Nephron (organoid): Measurements from ENCODE around the gene ACTR6.
"Not testable (repeated sequence)": the region's sequence is repeated elsewhere in the genome, so short reads cannot be mapped to it uniquely, and the experiment has no call there.

Experiments
- H3K27ac Mint-ChIP-seq, 3 experiments: 2 replicates each; pipeline ENCODE4 v1.8.0; 2020; ENCODE audit warnings: mixed read lengths in 3 of 3, mild to moderate bottlenecking in 2 of 3, moderate library complexity in 1 of 3
- H3K27me3 Mint-ChIP-seq: 2 replicates; pipeline ENCODE4 v1.8.0; 2021; ENCODE audit warnings: low read depth, mild to moderate bottlenecking, moderate library complexity, mixed read lengths
- H3K36me3 Mint-ChIP-seq: 2 replicates; pipeline ENCODE4 v1.8.0; 2020; ENCODE audit warnings: low read depth, mixed read lengths
- H3K4me1 Mint-ChIP-seq: 2 replicates; pipeline ENCODE4 v1.8.0; 2020; ENCODE audit warnings: mixed read lengths
- H3K4me3 Mint-ChIP-seq, 3 experiments: 2 replicates each; pipeline ENCODE4 v1.8.0; 2020; ENCODE audit warnings: mild to moderate bottlenecking in 3 of 3, mixed read lengths in 3 of 3, moderate library complexity in 2 of 3
- H3K9me3 Mint-ChIP-seq: 2 replicates; pipeline ENCODE4 v1.8.0; 2020; ENCODE audit warnings: mixed read lengths
- TF ChIP-seq, protein P1 (sequence below), 3 experiments: fragments of 200-600 bp; sonication (generic); IDR thresholded peaks; one replicate each; pipeline ENCODE4 v1.5.0; 2021; ENCODE audit warnings: antibody characterized with exemption in 3 of 3; ENCODE audit not compliant: unreplicated experiment in 3 of 3

Gene ACTR6

DNA sequence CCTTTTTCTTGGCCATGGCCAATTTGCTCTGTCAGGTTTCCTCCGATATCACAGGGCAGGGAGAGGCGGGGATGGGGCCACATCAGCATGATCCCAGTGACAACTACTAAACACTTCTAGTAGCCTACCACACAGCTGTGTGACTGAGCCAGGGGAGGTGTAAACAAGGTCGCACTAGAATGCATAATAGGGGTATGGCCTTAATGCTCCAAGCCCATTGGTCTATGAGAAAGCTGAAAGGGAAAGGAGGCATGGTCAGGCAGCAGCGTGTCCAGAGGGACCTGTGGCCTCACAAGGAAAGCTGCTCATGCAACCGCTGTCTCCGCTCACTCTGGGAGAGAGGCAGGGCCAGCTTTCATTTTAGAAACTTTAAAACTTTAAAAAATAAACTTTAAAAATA, 27.5 kb upstream of the ACTR6 start:
- peaks cover 16% of the 10 kb centered on the region for H3K4me1 Mint-ChIP-seq
- no peak overlapping the region for H3K27ac Mint-ChIP-seq
- TF ChIP-seq, protein P1, sequence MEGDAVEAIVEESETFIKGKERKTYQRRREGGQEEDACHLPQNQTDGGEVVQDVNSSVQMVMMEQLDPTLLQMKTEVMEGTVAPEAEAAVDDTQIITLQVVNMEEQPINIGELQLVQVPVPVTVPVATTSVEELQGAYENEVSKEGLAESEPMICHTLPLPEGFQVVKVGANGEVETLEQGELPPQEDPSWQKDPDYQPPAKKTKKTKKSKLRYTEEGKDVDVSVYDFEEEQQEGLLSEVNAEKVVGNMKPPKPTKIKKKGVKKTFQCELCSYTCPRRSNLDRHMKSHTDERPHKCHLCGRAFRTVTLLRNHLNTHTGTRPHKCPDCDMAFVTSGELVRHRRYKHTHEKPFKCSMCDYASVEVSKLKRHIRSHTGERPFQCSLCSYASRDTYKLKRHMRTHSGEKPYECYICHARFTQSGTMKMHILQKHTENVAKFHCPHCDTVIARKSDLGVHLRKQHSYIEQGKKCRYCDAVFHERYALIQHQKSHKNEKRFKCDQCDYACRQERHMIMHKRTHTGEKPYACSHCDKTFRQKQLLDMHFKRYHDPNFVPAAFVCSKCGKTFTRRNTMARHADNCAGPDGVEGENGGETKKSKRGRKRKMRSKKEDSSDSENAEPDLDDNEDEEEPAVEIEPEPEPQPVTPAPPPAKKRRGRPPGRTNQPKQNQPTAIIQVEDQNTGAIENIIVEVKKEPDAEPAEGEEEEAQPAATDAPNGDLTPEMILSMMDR (IDR thresholded peaks at IDR 0.05; ENCODE audit: unreplicated experiment in 3 of 3), result no peak
- H3K9me3 Mint-ChIP-seq, result no peaks in the 10 kb centered on the region
- H3K4me3 Mint-ChIP-seq, result no peak overlapping the region
- H3K36me3 Mint-ChIP-seq, result no peaks in the 10 kb centered on the region
- peaks cover 3% of the 10 kb centered on the region for H3K27me3 Mint-ChIP-seq

DNA sequence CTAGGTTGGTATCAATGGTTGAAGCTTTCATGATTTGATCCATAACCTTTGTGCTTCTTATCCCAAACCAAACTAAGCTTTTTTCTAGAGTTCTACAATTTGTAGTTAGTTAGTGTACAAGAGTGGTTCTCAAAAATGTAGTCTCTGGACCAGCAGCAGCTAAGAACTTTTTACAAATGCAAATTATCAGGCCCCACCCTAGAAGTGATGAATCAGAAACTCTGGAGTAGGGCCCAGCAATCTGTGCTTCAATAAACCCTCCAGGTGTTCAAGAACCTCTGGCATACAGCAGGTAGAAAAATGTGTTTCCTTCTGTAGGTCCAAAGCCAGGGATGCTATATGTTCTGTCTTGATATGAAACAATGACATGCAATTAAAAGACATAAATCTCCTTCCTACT, 26.1 kb upstream of the ACTR6 start:
- peaks cover 16% of the 10 kb centered on the region for H3K4me1 Mint-ChIP-seq
- no peaks in the 10 kb centered on the region for H3K27me3 Mint-ChIP-seq
- no peak overlapping the region for H3K4me3 Mint-ChIP-seq
- TF ChIP-seq, protein P1 (IDR thresholded peaks at IDR 0.05; ENCODE audit: unreplicated experiment in 3 of 3), result no peak
- no peaks in the 10 kb centered on the region for H3K9me3 Mint-ChIP-seq
- no peaks in the 10 kb centered on the region for H3K36me3 Mint-ChIP-seq
- no peak overlapping the region for H3K27ac Mint-ChIP-seq

DNA sequence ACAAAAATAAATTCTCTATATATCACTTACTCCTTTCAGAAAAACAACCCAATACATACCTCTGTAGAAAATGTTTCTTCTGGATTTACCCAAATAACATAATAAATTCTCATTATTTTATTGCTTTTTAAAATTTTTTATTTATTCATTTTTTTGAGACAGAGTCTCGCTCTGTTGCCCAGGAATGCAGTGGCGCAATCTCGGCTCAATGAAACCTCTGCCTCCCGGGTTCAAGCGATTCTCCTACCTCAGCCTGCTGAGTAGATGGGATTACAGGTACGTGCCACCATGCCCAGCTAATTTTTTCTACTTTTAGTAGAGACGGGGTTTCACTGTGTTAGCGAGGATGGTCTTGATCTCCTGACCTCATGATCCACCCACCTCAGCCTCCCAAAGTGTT, 24.1 kb upstream of the ACTR6 start:
- H3K9me3 Mint-ChIP-seq, result not testable (repeated sequence)

DNA sequence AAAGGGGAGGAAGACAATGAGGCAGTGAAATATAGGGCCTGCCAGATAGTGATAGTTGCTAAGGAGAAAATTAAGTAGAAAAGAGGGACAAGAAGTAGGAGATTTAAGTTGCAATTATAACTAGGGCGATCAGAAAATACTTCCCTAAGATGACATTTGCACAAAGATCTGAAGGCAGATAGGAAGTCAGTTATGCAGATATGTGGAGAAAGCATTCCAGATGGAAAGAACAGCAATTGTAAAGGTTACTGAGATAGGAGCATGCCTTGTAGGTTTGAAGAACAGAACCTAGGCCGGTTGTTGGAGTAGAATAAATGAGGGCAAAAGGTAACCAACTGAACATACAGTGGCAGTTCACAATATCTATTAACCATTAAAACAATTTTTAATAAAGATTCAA, 21.4 kb upstream of the ACTR6 start:
- no peaks in the 10 kb centered on the region for H3K27me3 Mint-ChIP-seq
- H3K27ac Mint-ChIP-seq, result no peak overlapping the region
- H3K36me3 Mint-ChIP-seq, result no peaks in the 10 kb centered on the region
- TF ChIP-seq, protein P1 (IDR thresholded peaks at IDR 0.05; ENCODE audit: unreplicated experiment in 3 of 3), result no peak
- no peaks in the 10 kb centered on the region for H3K4me1 Mint-ChIP-seq
- H3K4me3 Mint-ChIP-seq, result no peak overlapping the region
- no peaks in the 10 kb centered on the region for H3K9me3 Mint-ChIP-seq

More for the DNA sequence above, 24.1 kb upstream of the ACTR6 start:
- not testable (repeated sequence) for H3K27ac Mint-ChIP-seq, H3K4me1 Mint-ChIP-seq, H3K4me3 Mint-ChIP-seq, H3K27me3 Mint-ChIP-seq, H3K36me3 Mint-ChIP-seq

DNA sequence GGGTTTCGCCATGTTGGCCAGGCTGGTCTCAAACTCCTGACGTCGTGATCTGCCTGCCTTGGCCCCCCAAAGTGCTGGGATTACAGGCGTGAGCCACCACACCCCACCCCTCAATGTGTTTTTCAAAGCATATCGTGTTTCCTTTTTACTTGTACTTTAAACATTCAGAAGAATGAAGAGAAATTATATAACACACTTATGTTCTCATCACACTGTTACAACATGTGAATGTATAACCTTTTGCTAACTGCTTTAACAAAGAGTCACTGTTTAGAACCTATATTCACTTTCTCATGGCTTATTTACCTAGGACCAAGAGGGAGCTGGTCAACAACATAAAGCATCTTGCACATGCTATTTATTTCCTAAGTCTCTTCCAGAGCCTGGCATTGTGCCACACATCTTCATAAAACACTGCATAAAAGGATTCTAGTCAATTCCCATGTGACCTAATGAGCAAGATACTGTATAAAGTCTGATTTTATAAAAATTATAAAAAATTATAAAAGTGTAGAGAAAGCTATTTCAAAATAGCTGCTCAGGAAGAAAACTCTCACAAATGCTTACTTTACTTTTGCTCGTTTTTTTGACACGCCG, 16.0 kb upstream of the ACTR6 start:
- Mint-ChIP-seq H3K27me3 (no peaks in the 10 kb centered on the region), H3K4me1 (peaks cover 16% of the 10 kb centered on the region), H3K4me3 (no peak overlapping the region), H3K27ac (peak overlapping the region in 1 of 3 experiments; percentile 26), H3K36me3 (no peaks in the 10 kb centered on the region), H3K9me3 (no peaks in the 10 kb centered on the region)
- TF ChIP-seq, protein P1 (IDR thresholded peaks at IDR 0.05; ENCODE audit: unreplicated experiment in 3 of 3), result no peak

DNA sequence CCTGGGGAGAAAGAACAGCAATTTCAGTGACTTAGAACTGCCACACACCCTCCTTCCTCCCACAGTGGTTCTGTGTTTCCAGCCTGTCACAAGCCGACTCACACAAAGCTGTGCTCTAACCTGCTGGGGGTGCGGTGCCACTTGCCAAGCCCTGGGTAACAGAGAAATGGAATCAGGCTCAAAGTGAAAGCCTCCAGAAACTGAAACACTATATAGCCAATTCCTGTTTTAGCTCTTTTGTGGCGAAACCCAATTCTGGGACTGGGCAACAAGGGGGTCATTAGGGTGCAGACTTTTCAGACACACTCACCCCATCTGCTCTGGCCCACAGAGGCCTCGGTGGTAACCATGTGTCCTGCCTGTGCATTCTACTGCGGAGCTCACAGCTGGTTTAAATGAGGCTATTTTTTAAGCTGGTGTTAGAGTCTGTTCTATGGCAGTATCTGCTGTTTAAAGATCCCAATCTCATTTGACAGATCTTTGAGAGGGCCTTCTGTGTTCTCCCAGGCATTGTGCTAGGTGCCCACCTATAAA, 15.2 kb upstream of the ACTR6 start:
- no peaks in the 10 kb centered on the region for H3K27me3 Mint-ChIP-seq
- no peaks in the 10 kb centered on the region for H3K36me3 Mint-ChIP-seq
- H3K27ac Mint-ChIP-seq, result no peak overlapping the region
- peaks cover 16% of the 10 kb centered on the region for H3K4me1 Mint-ChIP-seq
- no peak overlapping the region for H3K4me3 Mint-ChIP-seq
- TF ChIP-seq, protein P1 (IDR thresholded peaks at IDR 0.05; ENCODE audit: unreplicated experiment in 3 of 3), result no peak
- no peaks in the 10 kb centered on the region for H3K9me3 Mint-ChIP-seq
